HG02973 (cell line): ENCODE data around the gene DNM3.
A peak's percentile ranks its signal among the peaks of the same experiment; 100 is the strongest.
"Not testable (repeated sequence)": the region's sequence is repeated elsewhere in the genome, so short reads cannot be mapped to it uniquely, and the experiment has no call there.

ENCODE experiments used
- ATAC-seq: cut with Tn5 transposase; IDR thresholded peaks from one replicate; pipeline ENCODE4 v1.9.1; 2021; ENCODE audit warnings: moderate library complexity; ENCODE audit not compliant: unreplicated experiment

DNM3 gene

DNA sequence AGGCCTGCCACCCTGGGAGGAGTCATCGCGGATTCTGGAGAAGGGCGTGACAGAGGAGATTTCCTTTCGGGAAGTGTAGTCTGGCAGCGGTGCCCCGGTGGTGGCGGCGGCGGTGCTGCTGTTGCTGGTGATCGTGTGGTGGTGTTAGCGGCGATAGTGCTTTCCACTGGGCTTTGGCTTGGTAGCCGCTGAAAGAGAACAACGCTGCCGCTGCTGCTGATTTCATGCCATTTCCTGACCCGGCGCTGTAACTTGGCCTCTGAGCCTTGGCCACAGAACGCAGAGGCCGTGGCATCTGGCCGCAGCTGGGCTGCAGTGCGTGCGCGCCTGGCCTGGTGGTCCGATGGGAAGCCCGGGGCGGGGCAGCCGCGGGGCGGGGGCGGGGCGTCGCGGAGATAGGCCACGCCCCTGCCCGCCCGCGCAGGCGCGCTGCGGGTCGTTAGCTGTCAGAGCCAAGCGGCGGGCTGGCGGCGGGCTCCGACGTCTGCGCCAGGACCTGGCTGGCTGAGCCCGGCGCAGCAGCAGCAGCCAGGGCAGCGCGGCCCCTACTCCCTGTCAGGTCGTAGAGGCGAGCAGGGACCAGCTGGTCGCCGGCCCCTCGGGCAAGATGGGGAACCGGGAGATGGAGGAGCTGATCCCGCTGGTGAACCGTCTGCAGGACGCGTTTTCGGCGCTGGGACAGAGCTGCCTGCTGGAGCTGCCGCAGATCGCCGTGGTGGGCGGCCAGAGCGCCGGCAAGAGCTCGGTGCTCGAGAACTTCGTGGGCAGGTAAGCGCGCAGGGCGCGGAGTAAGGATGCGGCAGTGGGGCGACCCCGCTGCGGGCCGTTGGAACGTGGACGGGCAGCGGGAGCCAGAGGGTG lies at the start of gene DNM3:
DNM3 (plus strand) TSS at position 449 of the 861 bp plus-strand sequence; CDS start at position 608, 159 bp downstream.
- ATAC-seq, result peak; percentile 85

DNA sequence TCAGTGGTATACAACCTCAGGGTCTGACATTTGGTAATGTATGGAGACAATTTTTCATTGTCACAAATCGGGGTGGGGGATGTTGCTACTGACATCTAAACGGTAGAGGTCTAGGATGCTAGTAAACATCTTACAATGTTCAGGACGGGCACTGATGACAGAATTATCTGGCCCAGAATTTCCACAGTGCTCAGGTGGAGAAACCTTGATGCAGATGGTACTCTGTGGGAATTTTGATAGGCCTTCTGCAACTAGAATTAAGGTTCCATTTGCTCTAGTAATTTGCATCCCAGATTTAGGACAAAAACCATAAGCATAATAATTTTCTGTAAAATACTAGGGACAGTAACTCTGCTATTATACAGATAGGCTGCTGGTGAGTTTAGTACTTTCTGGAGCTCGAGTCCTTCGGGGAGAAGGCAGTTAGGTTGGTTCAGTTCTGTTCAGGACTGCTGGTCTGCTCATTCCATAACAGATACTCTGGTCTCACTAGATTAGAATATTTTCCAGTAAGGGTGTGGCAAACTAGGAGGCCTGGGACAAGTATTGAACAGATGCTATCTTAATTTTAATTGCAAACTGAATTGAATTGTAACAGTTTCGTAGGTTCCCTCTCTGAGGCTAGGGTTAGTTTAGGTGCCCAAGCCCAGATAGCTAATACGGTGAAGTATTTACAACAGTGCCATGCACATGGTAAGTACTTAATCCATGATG lies 48.5 kb upstream of the DNM3 start:
- no peak for ATAC-seq

DNA sequence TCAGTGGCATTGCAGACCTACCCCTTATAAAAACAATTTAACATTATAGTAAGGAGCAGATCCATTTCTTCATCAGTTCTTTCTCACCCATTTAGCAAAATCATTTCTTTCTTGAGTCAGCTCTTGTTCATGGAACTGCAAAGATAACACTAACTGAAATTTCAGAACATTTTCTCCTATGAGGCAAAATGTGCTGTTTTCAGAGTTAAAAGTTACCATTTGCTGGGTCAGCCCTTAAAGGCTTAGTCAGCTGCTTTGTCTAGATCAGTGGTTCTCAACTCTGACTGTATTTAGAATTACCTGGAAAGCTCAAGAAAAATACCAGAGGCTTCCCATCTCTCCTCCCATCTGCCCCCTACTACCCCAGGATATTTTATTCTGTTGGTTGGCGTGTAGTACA lies 47.7 kb upstream of the DNM3 start:
- ATAC-seq, result no peak

DNA sequence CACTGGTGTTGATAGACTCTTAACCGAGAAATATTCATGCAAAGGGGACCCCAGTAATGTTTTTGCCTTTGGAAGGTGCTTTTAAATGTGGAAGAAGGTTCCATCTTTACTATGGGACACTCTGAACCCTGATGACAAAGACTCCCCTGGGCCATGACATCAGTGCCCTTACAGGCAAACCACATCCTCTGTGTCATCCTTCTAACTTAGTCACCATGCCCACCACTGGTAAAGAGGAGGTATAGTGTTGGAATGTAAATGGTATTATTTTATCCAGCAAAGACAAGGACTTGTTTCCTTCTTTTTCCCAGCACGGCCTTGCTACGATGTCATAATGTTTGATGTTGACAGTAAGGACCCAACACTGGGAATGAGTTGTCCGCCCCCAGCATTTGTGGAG lies 47.2 kb upstream of the DNM3 start:
- no peak for ATAC-seq

DNA sequence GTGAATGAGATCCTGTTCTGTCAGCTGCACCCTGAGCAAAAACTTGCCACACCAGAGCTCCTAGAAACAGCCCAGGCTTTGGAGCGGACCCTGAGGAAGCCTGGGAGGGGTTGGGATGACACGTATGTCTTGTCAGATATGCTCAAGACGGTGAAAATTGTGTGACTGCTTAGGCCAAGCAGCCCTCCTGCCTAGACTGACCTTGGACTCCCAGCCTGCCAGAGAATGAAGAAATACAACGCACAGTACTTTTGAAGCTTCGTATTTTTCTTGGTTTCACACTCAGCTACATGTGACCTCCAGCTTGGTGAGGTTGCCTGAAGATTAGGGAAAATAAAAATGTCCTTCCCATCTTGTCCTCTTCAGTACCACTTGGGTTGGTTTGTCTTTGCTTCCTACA lies 44.7 kb upstream of the DNM3 start:
- ATAC-seq, result no peak

DNA sequence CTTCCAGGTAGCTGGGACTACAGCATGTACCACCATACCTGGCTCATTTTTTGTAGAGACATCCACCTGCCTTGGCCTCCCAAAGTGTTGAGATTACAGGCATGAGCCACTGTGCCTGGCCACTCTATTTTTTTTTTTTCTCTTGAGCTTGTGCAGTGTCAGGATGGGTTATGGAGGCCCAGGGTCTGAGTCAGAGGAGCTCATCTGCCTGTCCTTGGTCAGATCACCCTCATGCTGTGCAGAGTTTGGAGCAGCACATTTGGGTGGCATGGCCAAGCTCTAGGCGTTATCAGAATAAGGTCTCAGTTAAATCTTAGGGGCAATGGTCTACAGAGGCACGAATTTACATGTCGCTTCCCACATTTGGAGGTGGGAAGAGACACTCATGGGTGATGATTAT lies 43.0 kb upstream of the DNM3 start:
- no peak for ATAC-seq

DNA sequence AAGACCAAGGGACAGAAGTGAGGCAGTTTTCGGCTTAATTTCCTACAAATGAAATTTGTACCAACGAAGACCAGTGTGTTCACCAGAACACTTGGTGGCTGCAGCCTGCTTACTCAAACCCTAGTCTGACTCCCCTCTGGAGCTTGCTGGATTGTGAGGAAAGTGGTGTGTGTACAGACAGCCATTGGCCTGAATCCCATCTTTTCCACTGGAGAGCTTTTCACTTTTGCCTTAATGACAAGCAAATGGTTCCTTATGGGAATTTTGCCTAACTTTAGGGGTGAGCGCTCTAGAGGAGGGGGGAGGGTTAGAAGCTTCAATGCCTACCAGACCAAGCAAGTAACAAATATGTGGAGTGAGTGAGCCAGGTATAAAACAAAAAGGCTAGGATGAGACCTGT lies 42.5 kb upstream of the DNM3 start:
- no peak for ATAC-seq

DNA sequence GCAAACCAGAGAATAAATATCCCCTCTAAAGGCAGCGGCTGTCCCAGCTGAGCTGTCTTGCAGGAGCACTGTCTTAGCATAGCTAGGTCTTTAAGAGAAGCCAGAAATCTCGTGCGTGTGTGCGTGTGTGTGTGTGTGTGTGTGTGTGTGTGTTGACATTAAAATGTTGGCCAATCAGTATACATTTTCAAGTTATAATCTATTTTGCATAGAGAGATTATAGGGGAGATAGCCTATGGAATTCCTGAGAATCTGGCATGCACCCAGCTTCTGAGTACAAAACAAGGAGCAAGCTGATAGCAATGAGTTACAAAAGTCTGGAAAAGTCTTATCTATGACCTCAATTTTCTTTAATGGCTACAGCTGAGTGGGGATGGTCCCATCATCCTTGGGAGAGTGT lies 42.1 kb upstream of the DNM3 start:
- no peak for ATAC-seq

DNA sequence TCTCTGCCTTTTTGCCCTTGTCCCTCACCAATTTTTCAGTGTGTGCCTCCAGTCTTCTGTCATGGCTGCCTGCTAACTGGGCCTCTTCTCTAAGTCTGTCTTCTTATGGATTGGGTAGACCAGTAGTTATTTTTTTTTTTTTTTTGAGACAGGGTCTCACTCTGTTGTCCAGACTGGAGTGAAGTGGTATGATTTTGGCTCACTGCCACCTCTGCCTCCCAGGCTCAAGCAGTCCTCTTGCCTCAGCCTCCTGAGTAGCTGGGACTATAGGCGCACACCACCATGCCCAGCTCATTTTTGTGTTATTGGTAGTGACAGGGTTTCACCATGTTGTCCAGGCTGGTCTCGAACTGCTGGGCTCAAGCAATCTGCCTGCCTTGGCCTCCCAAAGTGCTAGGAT lies 41.6 kb upstream of the DNM3 start:
- not testable (repeated sequence) for ATAC-seq

DNA sequence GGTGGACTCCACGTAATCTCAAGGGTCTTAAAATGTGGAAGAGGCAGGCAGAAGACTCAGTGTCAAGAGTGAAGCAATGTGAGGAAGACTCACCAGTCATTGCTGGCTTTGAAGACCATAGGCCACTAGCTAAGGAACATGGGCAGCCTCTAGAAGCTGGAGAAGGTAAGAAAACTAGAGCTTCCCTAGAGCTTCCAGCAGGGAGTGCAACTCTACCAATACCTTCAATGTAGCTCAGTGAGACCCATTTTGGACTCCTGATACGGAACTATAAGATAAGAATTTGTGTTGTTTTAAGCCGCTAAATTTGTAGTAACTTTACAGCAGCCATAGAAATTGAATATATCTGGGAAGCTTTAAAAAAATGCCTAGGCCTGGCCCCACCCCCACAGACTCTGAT lies 41.0 kb upstream of the DNM3 start:
- ATAC-seq, result no peak

DNA sequence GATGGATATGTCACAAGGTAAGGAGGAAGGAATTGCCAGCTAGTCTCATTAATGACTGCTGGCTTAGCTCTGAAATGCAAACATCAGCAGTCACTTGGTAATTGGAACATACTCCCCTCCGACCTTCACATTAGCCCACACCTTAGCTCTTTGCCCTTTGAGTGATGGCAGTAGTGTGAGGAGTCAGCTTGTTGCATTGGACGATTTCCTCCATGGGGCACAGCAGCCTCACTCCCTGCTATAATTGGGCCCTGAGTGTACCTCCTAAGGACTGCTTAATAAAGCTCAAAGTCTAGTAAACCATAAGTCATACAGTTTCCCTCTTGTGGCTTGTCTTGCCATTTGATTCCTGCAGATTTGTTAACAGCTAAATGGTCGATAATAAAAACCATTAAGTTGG lies 40.4 kb upstream of the DNM3 start:
- ATAC-seq, result no peak

DNA sequence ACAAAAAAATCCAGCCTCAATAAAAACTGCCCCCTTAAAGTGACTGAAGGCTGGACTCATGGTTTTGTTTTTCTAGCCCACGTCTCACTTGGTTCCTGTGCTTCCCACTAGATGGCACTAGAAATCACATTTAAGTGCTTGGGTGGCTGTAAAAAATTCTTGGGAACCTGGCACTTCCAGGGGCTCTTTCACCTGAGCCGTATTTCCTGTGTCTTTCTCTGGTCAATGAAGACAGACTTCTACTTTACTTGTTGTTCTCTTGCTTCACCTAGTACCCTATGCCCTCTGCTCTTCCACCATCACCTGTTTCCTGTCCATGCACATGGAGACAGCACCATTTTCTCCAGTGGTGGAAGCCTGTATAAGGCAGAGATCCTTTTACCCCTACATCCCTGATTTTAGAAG lies 39.8 kb upstream of the DNM3 start:
- no peak for ATAC-seq

DNA sequence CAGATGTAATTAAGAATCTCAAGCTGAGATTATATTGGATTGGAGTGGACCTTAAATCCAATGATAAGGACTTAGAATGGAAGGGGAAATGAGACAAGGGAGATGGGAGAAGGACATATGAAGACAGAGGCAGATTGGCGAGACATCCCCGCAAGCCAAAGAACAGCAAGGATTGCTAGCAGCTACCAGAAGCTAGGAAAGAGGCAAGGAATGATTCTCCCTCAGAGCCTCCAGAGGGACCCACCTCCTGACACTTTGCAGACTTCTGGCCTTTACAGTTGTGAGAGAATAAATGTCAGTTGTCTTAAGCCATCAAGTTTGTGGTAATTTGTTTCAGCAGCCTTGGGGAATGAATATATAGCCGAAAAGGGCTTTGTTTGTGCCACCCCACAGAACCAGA lies 39.1 kb upstream of the DNM3 start:
- no peak for ATAC-seq

DNA sequence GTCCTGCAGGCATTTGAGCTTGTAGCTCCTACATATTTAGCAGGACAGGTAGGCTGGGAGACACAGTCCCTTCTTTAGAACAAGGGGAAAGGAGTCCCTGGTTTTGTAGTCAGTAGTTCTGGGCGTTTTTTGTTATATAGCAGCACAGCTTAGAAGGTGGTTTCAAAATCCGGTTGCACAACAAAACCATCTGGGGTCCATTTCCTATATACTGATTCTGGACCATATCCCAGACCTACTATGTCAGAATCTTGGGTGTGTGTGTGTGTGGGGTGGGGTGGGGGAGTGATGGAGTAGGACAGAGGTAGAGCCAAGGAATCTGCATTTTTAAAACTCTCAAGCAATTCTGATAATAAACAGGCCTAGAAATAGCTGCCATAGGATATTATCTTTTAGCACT lies 38.3 kb upstream of the DNM3 start:
- no peak for ATAC-seq

DNA sequence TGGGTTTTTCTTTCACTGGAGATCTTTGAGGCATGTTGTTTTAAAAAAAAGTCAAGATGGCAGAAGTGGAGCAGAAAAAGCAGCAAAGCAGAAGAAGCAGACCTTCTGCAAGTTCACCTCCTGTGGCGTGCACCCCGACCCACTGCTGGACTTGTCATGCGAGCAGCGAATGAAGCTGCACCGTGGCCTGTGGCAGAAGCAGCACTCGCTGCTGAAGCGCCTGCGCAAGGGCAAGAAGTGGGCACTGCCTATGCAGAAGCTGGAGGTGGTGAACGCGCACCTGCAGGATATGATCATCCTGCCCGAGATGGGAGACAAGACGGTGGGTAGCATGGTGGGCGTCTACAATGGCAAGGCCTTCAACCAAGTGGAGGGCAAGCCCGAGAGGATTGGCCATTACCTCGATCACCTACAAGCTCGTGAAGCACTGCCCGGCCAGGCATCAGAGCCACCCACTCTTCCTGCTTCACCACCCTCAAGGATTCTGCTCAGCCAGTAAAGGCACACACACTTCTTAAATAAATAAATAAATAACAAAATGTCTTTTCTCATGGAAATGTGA lies 37.8 kb upstream of the DNM3 start:
- ATAC-seq, result no peak

DNA sequence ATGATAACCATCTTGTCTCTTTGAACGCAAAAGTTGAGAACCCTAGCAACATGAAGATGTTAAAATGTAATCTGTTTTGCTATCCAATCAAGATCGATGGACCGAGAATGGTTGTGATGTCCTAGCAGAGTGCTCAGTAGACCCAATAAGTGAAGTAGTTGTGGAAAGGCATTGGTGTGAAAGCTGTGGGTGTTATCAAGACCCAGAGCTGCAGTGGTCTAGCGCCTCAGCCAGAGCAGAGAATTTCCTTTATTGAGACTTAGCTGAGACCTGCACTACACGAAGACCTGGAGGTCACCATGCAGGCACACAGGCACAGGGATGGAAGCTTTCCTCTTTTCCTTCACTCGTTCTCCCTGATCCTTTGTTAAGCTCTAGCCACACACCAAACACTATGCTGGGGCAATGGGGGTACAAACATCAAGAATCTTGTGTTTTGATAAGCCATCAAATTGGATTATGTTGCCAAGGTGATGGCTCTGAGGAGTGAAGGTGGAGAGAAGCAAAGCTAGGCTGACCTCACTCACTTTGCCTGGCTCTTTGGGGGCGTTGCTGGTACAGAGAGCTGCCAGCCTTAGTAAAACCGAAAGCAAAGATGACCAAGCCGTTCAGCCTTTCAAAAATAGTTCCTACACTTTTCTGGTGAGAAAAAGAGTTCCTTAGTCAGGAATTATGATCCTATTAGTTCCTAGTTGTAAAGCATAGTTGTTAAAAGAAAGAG lies 35.7 kb upstream of the DNM3 start:
- ATAC-seq, result peak; percentile 78

DNA sequence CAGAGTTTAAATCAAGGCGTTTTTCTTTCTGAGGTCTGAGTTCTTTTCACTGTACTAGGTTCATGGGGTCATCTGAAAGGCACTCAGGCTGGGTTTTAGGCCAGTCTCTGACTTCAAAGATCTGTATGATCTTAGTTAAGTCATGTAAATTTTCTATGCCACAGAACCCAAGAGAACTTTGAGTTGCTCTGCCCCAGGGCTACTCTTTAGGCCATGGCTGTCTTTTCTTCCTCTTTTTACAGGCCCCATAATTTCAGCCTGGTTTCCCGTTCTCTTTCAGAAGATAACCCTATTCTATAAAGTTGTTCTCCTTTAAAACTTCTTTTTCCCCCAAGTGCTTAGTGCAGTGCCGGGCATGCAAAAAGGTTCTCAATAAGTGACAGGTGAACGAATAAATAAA lies 33.7 kb upstream of the DNM3 start:
- no peak for ATAC-seq

DNA sequence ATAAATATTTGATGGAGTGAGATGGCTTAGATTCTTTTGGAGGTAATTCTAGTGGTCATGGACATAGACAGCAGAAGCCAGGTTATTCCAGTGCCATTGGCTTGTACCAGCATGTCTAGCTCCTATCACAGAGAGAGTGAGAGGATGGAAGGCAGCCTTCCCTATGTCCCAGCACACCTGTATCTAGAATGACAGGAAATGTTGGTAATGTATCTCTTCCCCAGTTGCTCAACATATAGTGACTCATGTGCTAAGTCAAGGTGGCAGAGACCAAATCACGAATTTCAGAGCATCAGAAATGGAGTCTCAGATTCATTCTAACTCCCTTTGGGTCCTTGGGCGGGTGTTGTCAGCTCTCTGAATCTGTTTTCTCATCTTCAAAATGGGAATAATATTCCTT lies 31.5 kb upstream of the DNM3 start:
- no peak for ATAC-seq

DNA sequence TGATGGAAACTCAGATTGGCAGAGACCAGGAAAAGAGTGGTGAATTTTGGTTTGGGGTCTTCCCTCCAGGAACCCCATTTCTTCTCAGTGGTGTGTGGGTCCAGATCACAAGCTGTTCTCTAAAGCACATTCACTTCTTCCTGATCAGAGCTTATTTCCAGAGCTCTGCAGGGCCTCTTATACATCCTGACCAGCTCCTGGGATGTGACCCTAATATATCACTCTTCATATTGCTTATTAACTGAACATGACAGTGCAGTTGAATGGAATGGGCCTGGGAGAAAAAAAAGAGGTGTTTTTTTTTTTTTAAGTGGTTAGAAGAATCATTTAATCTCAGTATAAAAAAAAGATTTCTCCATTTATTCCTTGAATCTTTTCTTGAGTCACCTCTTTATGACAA lies 29.6 kb upstream of the DNM3 start:
- ATAC-seq, result no peak

DNA sequence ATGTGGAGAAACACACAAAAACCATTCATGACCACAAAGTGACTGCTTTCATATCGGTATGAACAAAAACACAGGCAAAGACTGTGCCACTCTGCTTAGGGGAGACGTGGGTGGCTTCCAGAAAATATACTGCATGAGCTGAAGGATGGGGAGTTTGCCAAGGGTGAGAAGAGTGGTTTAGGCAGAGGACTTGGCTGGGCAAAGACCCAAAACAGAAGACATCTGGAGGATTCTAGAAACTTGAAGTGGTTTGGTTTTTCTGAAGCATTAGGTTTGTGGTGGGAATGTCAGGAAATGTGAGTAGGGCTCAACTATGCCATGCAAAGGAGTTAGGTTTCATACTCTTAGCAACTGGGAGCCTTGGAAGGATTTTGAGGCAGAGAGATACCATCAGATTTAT lies 26.6 kb upstream of the DNM3 start:
- no peak for ATAC-seq

DNA sequence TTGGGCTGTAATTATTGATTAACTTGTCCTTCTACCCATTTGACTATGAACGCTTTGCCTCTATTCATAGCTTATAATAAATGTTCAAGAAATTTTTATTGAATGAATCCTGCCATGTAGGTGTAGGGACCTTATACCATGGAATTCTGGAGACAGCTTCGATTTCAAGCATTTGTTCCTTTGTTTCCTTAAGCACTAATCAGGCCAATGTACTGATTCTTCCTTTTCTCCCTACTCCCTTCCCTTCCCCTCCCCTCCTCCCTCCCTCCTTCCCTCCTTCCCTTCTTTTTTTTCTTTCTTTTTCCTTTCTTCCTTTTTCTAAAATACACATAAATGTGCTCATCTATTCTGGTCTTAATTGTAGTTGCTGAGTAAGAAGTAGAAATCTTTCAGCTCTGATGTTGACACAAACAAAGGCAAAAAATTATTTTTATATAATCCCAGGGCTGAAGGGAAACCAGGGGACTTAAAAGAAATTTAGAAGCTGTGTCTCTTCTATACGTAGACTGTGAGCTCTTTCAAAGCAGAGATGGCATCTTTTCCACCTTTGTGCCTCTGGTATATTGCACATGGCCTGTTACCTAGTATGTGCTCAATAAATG lies 24.9 kb upstream of the DNM3 start:
- no peak for ATAC-seq
